DMS53 (cell line): Measurements from ENCODE around the gene LHFPL2.
A peak's percentile ranks its signal among the peaks of the same experiment; 100 is the strongest.

Experiments used
- DNase-seq: peaks from one replicate; lab custom pipeline; 2025; lab: John Stamatoyannopoulos, UW

LHFPL2 gene

DNA sequence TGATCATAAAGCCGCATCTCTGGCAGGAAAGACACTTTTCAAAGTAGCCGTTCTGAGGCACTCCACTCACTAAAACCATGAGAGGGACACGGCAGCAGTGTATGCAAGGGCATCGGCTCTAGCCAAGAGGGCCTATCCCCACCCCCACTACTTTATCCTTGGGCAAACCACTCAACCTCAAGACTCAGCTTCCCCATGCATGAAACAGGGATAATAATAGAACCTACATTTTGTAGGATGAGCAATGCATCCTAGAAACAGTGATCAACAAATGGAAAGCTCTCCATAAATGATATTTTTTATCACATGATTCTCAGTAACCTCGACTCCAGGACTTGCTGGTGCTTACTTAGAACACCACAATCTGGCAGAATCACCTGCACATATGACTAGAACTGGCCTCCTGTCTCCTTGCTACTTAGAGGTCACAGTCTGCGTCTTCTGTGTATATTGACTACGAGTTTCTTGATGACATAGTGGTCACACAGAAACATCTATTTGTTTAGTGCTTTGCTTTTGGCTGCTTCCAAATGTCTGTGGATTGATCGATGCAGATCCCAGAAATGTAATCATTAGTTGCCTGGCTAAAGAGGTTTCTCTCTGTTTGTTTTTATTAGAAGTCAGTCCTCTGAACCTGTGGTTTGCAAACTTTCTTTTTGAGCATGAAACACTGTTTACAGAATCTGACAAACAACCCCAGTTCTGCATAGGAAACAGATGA lies 102.1 kb downstream of the LHFPL2 start:
- DNase-seq, result no peak

DNA sequence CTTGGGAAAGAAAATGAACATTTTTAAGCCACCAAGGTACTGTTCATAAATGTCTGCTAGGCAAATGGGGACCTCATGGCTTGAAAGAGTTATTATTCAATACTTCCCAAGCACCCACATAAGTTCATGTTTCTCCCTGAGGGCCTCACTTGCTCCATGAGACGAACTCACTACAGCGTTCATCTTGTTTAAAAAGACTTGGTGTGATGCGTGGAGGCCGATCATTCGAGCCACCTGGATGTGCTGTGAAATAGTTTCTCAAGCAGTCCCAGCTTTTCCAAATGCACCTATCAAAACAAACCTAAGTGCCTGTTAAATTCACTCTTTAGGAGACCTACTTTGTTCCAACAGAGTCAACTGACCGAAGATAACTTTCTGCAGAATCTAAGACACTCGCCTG lies 103.2 kb downstream of the LHFPL2 start:
- DNase-seq, result no peak

DNA sequence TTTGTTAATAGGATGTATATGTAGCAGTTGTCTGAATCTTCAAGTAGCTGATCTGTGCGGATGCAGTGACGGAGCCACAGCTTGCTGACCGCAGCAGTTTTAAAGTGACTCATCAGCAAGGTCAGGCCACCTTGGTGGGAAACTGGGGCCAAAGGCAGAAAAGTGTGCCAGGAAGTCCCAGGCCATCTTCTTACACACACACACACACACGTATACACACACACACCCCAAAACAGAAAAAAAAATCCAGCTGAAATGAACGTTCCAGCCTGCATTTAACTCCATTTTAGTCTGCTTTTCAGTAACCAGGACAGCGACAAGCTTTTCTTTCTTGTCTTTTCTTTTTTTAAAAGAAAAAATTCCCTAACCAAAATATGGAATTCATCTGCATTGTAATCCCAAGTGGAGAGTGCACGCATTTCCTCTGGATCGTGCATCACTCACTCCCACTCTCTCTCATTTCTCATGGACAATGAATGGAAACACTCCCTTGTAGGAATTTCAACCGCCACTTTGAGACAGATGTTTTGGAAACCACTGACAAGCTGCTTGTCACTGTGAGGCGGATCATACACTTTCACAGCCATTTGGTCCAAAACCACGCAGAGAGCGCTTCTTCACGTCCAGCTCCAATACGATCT lies 103.9 kb downstream of the LHFPL2 start:
- no peak for DNase-seq

DNA sequence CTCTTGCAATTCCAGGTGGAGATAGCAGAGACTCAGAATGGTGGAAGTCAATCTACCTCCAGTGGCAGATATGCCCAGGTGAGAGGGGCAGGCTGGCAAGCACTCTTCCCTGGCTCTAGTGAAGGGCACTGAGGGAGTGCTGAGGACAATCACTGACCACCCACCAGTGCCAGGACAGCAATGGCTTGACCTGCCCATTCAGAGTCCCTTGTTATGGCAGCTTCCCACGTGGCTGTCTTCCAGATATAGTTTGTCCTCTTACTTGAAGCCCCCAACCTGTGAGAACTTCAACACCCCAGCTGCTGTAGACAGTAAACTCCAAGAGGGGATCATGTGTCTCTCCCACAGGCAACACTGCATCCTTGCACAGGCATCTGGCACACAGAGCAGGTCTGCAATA lies 104.7 kb downstream of the LHFPL2 start:
- no peak for DNase-seq

DNA sequence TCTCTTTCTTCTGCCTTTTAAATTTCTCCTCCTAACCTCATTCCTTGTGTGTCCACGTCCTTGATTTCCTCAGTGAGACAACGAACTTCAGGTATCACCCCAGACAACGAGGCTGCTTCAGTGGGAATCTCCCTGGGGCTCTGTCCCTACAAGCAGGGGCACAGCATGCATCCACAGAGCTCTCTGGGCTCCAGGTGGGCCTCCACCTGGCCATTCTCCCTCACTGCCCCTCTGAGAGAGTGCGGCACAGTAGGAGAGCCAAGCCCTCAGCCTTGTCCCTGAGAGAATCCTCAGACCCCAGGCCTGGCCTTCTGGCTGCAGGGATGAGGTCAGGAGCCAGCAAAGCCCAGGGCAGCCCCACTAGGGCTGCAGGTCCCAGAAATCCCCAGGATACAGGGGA lies 105.3 kb downstream of the LHFPL2 start:
- DNase-seq, result no peak

DNA sequence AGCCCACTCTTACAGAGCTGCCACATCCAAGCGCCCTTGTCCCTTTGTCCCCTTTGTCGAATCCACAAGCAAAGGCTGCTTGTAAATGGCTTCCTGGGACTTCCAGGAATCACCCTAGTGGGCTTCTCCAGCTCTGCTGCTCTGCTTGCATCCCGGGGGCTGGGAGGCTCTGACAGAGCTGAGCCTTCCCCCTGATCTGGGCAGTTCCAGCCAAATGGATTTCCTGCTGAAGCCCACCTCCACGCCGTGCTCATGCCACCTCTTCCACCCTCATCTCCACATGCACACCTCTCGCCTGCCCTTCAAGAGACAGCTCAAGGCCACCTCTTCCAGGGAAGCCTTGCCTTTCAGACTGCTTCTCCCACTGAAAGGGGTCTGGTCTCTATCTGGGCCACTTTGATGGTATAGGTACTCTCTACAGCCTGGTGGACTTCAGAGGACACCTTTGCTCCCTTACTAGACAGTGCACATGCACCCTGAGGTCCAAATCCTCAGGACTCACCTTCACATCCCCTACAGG lies 106.2 kb downstream of the LHFPL2 start:
- no peak for DNase-seq

DNA sequence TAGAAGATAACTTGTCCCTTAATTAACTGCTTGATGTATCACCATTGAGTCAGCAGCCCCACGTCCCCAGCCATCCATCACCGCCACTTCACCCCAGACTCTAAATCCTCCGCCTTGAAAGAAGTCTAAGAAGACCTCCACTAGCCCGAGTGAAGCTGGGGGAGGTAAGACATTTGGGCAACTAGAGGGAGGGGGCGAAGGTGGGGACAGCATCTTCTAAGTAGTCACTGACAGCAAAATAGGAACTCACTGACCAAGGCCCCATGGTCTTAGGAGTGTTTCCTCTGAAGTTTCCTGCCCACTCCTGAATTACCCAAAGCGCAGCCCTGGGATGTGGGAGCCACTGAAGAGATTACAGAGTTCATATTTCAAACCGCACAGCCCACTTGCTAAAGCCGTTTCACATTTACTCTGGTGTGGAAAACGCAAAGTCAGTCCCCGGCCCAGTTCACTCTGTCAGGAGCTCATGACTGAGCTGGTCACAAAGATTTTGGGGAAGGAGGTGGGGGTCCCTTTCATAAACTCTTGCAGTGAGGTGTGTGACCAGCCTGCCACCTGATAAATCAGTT lies 107.4 kb downstream of the LHFPL2 start:
- DNase-seq, result no peak

DNA sequence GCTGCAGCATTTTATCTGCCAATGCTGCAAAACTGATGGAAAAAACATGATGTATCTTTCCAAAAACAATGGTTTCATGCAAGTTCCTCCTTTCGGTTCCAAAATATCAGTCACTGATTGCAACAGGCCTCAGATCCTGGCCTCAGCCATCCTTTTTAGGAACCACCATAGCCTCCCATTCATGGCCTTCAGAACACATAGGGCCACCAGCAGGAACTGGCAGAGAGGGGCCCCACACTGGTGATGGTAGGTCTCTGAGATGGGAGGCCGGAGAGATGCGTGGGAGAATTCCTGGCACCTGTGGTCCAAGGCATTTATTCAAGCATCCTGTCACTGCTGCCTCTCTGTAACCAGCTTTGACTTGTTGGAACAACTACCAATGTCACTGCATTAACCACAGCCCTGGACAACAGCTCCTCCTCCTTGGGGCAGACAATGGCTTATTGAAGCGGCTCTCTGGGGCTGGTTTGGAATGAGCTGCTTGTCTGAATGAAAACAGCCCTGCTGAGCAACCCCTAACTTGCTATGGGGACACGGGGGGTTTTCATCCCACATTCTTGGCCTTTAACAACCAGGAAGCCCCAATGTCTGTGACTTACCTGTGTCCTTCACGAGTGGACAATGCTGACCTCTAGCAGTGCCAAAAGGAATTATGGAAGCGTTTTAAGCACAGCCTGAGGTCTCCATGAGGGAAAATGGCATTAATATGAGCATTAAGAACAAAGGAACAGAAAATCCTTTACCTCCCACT lies 108.1 kb downstream of the LHFPL2 start:
- DNase-seq, result no peak

DNA sequence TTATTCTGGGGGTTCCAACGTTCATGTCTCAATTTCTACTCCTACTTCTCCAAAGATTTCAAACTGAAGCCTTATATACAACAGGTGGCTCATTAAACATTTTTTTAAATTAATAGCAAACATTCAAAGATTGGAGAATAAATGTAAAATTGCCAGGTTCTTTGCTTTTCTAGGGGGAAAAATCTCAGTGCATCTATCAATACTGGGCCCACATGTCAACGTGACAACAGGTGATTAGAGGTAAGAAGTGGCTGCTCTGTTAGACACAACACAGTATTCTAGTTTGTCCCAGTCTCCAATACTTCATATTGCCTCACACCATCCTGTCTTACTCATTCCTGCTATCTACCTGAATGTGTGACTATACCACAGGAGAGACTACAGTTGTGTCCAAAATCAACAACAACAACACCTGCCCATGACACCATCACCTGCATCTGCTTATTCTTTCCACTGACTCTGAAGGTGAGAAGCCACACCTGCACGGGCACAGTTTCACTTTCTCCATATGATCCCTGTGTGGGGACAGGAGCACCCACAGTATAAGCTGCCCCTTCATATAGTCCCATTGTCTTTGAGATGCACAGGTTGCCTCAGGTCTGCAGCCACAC lies 110.2 kb downstream of the LHFPL2 start:
- peak; percentile 71 for DNase-seq

DNA sequence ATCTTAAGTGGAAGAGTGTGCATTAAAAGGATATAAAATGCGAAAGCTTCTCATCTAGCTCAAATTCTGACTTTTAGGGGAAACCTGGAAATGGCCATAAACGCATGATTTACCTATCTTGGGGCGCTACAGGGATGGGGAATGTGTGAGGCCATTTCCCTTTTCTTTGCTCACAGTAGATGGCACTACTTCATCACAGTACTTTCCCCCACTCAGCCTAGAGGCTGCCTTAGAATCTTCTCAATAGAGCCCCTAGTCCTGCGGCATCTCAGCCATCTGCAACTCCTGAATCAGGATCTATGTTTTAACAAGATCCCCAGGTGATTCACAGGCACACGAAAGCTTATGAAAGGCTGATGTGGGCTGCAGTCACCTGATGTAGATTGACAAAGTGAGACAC lies 110.8 kb downstream of the LHFPL2 start:
- DNase-seq, result peak; percentile 71

DNA sequence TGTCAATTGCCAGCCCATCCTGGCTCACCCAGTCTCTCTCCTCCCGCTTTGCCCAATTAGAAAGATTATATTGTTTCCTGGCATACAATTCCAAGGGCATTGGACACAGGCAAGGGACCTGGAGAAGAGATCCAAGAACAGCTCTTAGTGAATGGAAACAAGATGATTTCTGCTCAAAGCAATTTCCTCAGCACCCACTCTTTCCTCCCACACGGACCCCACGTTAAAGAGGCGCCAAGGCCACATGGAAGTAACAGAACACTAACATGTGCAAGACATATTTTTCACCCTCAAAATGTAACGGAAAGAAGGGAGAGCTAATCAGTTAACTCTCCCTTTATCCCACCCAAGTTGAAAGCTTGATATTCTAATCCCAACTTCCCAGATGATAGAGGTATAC lies 111.2 kb downstream of the LHFPL2 start:
- no peak for DNase-seq

DNA sequence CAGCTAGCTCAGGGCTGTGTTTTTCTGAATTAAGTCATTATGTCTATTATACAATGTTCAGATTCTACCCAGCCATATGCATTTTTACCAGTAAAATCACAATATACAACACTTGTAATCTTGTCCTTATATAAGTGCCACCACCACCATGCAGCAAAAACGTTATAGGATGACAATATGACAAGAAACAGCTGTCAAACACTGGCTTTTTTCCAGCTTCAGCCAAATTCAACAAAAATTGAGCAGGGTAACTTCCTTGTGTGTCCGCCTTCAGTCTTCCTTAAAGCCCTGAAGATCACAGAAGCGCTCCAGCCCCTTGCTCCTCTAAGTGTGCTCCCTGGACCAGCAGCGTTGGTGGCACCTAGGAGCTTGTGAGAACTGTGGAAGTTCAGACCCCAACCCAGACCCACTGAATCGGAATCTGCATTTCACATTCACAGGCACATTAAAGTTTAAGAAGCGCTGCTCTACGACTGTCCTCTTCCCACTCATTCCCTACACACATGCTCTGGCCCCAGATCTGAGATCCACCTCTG lies 111.8 kb downstream of the LHFPL2 start:
- no peak for DNase-seq

DNA sequence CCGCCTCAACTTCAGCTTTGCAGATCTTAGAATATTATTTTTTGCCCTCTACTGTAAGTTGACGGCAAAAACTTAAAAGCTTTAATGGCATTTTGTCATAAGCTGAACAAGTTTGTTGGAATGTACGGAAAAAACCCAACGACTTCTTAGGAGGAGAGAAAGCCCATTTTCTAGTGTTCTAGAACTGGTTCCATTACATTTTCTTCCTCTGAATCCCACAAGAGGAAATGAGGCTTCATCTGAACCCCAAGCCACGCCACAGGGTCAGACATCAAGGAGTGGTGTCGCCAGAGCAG lies 113.7 kb downstream of the LHFPL2 start:
- no peak for DNase-seq

DNA sequence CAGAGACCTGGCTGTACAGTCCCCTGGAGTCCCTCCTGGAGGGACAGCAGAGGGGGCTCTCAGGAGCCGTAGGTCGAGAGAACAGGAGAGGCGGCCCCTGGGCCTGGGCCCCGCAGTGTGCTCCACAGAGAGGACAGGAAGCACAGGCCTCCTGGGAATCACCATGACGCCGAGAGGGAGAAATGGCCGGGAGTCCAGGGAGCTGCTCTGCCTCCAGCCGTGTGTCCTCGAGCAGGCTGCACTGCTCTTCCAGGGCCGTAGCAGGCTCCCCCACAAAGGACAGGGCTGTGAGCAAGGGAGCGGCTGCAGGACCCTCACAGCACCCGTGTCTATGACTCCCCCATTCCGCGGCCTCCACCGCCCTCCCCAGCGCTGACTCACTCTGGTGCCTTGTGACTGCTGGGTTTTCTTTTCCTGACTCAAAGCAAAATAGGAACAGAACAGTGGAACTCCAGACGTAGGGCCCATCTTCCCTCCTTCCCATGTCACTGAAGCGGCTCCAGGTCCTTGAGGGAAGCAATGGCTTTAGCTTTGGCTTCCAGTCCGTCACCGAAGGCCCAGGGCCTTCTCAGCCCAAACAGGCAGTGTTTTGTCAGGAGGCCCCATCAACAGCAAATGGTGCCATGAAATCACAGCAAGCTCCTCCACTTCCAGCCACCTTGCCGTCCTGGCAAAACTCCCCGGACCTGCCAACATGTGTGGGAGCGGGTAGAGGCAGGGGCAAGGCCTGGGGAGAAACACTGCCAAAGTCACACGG lies 114.2 kb downstream of the LHFPL2 start:
- DNase-seq, result no peak

DNA sequence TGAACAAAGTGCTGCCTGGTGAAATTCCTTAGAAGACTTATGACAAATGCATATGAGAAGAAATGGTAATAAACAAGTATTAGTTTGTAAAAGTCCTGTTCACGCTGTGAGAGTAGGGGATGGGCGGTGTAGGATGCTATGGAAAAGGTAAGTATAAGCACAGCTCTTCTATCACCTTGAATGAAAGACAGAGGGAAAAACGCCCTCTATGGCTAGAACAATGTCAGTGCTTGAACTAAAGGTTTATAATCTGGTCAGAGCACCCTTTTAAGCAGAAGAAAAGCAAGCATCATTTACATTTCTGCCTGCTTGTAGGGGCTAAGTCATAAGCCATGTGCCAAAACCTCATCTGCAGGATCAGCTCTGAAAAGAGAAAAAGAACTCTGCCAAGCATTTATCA lies 115.2 kb downstream of the LHFPL2 start:
- DNase-seq, result peak; percentile 54

DNA sequence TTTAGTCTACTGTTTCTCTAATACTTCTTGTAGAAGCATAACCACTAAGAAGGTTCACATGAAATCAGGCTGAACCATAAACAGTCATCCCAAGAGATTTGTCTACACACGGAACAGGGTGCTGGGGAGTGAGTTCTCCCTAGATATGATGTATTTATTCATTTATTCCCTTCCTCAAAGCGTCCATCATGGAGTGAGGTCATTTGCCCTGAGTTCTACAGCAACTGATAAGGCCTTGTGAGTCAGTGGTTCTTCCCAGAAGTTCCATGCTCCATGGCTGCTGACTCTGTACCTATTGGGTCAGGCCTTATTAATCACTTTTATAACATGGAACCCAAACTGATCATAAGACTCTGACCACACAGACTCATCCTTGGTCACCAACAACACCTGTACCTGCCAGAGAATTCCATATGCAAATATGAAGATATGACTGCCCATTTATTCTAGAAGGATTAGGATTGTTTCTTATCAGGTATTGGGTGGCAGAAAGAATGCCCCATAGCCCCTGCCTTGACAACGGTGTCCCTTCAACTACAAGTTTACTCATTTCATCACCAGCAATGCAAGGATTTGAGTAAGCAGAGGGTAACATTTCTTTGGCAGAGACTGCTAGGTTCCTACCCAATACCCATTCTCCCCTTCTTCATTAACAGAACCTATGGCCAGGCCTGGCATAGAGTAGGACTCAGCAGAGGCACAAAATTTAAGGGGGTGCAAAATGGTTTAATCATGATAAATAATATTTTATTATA lies 118.1 kb downstream of the LHFPL2 start:
- no peak for DNase-seq

DNA sequence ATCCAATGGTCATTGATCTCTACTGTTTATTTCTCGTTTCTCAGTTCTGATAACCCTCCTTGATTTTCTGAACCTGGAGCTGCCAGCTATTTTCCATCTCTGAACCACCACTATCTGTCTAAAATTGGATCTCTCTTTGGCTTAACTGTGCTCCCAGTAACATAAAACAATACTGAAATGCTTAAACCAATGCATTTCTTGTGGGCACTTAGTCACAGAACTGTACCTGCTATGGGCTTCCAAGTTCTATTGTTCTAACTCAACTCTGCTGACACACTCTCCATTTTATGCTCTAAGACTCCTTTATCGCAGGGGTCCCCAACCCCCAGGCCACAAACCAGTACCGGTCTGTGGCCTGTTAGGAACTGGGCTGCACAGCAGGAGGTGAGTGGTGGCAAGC lies 120.6 kb downstream of the LHFPL2 start:
- no peak for DNase-seq

DNA sequence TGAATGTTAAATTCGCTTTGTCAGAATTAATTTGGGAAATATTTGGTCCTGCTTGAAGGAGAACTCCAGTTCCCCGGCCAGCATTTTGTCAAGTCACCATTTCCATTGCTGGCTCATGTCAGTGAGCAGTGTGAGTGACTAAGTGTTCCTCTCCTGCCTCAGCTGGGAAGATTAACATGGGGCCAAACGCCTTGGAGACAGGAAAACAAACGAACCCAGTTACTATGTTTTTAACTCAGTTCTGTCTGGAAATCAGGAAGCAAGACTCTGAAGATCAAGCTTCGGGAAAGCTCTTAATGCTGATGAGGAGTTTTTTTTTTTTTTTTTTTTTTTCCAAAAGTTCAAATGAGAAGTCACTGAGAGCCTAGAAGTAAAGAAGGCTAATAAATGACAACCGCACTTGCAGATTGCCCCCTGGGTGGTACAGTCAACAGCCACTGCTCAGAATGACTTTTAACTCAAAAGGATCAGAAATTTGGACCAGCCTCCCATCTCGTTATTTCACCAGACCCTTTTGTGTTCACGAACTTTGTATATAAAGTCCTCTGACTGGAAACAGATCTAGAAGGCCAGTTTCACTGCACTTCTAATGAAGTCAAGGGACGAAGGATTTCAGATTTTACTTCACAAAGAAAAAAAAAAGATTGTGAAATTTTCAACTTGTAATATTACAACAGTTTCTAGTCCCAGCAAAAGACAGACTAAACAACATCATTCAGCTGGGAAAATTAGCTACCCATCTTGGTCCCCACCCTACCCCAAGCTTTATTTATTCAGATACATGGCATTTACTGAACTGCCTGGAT lies 121.3 kb downstream of the LHFPL2 start:
- peak; percentile 39 for DNase-seq

DNA sequence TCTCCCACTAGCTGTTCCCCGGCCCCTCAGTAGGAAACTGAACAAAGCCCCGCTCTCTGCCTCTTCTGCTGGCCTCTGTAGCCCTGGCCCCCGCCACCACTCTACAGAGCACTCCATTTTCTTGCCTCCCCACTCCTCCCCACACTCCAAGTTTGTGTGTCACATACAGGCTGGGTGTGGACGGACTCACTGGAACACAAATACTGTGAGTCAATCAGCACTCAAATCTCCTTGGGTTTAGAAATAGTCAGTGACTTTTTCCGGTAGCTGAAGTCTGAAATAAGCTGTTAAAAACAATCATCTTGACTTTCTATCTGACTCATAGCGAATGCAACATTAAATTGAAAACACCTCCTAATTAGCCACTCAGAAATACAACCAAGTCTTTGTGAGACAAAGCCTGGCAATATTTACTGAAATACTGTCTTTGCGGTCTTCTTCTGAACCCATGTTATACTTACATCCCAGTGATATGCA lies 122.5 kb downstream of the LHFPL2 start:
- DNase-seq, result no peak
